Measurements from ENCODE around the gene HOXD3. TPM values are rescaled to one million over a fixed set of nuclear protein-coding genes. Genes with fewer than 3 reads are reported as not detected.
A peak's percentile ranks its signal among the peaks of the same experiment; 100 is the strongest.

The HOXD3 gene
- total and polyA plus RNA-seq, 2 of the 8 experiments (the other 6 are each of a cell fraction or from before 2014, with no cell fraction given), result not detected

GRCh38 chr2:176163672-176164056, 6.6 kb downstream of the HOXD3 start:
- H2BK15ac ChIP-seq (ENCODE audit: low read length), result no peak overlapping the region
- no peak overlapping the region for H3K18ac ChIP-seq (ENCODE audit: extremely low read depth, low read length)
- no peak overlapping the region for H2BK12ac ChIP-seq (ENCODE audit: low read depth, low read length)
- no peak overlapping the region for H4K91ac ChIP-seq (replicated peaks; ENCODE audit: insufficient read length, low read length)
- H2BK120ac ChIP-seq (replicated peaks; ENCODE audit: low read depth, low read length), result no peak overlapping the region
- no peak for TF ChIP-seq ATF3 (IDR thresholded peaks at IDR 0.05; ENCODE audit: insufficient read depth, low read depth, low read length)
- TF ChIP-seq NANOG (IDR thresholded peaks at IDR 0.05; ENCODE audit: insufficient read depth, low read depth, low read length, poor library complexity, severe bottlenecking), result no peak
- no peak for TF ChIP-seq SRF (IDR thresholded peaks at IDR 0.05; ENCODE audit: low read depth, low read length)
- no peak for TF ChIP-seq CHD1 (IDR thresholded peaks at IDR 0.05; ENCODE audit: low read depth, low read length)
- no peak for TF ChIP-seq CTCF (IDR thresholded peaks at IDR 0.05; ENCODE audit: control extremely low read depth in 1 of 3, insufficient read depth in 1 of 3, low read depth in 1 of 3, low read length in 3 of 3)
- TF ChIP-seq RNF2 (IDR thresholded peaks at IDR 0.05; ENCODE audit: borderline replicate concordance, low read depth, low read length, missing control alignments, poor library complexity, severe bottlenecking), result peak; percentile 56
- no peak for TF ChIP-seq EZH2 (IDR thresholded peaks at IDR 0.05; ENCODE audit: low read depth, low read length, severe bottlenecking)
- TF ChIP-seq GABPA (IDR thresholded peaks at IDR 0.05; ENCODE audit: borderline replicate concordance, insufficient read depth, low read length), result no peak
- TF ChIP-seq POLR2AphosphoS5 (IDR thresholded peaks at IDR 0.05; ENCODE audit: low read depth, low read length), result no peak
- H3K23me2 ChIP-seq (ENCODE audit: low read depth, low read length), result 0 out of 2 replicates have a peak, but pooled peaks cover 2% of the 10 kb centered on the region
- DNase-seq (ENCODE audit: low read depth in 1 of 2, low spot score in 2 of 2) (no peak), FAIRE-seq (no peak)
- ChIA-PET CTCF (ENCODE audit: partially characterized antibody) (interaction anchor here (0.6 to 3.6 kb wide), 2 partner anchors 24 to 283 kb away, joined by 3 to 25 read pairs; no protein-coding TSS in a partner anchor), POLR2A (ENCODE audit: partially characterized antibody) (interaction anchor here (1.5 kb wide), 1 partner anchor 49 kb away, joined by 4 read pairs; no protein-coding TSS in a partner anchor)
- no peak overlapping the region; a peak in 2 of 4 replicates for H3K4me2 ChIP-seq (ENCODE audit: insufficient read depth in 1 of 2, low read depth in 2 of 2, low read length in 2 of 2)
- no peak overlapping the region for H3K9ac ChIP-seq (replicated peaks in 1 of 4; ENCODE audit: extremely low read depth in 1 of 4, low read depth in 3 of 4, low read length in 3 of 4)
- H4K5ac ChIP-seq (ENCODE audit: insufficient read length, low read depth, low read length), result no peak overlapping the region
- H3K4ac ChIP-seq (replicated peaks; ENCODE audit: insufficient read length, low read depth, low read length), result no peak overlapping the region
- no peak overlapping the region for H3K56ac ChIP-seq (replicated peaks; ENCODE audit: insufficient read length, low read depth, low read length)
- H3K23ac ChIP-seq (ENCODE audit: insufficient read length), result no peak overlapping the region
- H3K4me1 ChIP-seq (replicated peaks in 1 of 4; ENCODE audit: control insufficient read depth in 3 of 4, insufficient read depth in 4 of 4, low read length in 3 of 4), result peaks cover 0 to 12% (median 6%) of the 10 kb centered on the region in 4 experiments; a peak in 5 of 7 replicates
- peaks cover 33 to 35% of the 10 kb centered on the region in 2 experiments for H4K20me1 ChIP-seq (replicated peaks in 1 of 2; ENCODE audit: control insufficient read depth in 1 of 2, insufficient read depth in 2 of 2, low read length in 2 of 2)
- H3K27me3 ChIP-seq (replicated peaks in 1 of 4; ENCODE audit: control insufficient read depth in 3 of 4, extremely low read depth in 1 of 4, insufficient read depth in 3 of 4, low read length in 3 of 4), result peaks cover 97 to 100% (median 100%) of the 10 kb centered on the region in 4 experiments
- H2AK5ac ChIP-seq (ENCODE audit: low read depth, low read length), result no peak overlapping the region
- H2AFZ ChIP-seq (ENCODE audit: low read length), result no peak overlapping the region
- H2BK5ac ChIP-seq (ENCODE audit: low read depth, low read length), result no peak overlapping the region
- no peaks in the 10 kb centered on the region for H3K79me2 ChIP-seq (ENCODE audit: control insufficient read depth in 1 of 2, insufficient read depth in 2 of 2, low read length in 2 of 2)
- no peak overlapping the region for H3K14ac ChIP-seq (ENCODE audit: insufficient read length)
- no peaks in the 10 kb centered on the region for H3K79me1 ChIP-seq (ENCODE audit: low read depth, low read length)
- H2BK20ac ChIP-seq (ENCODE audit: low read length), result no peak overlapping the region
- H4K8ac ChIP-seq (ENCODE audit: extremely low read depth, insufficient read depth, low read length), result no peak overlapping the region
- 6% methylated on average over 10 of the region's 12 CpGs; no CpG with 5 or more reads in 1 of the 2 experiments for WGBS, 2 experiments (ENCODE audit: extremely low coverage in 1 of 2, insufficient coverage in 1 of 2, insufficient read length in 1 of 2, insufficient replicate concordance in 2 of 2, low coverage in 1 of 2, low lambda C conversion rate in 2 of 2, missing lambda C conversion rate in 1 of 2)
- H3K4me3 ChIP-seq (ENCODE audit: extremely low read depth in 1 of 4, insufficient read depth in 2 of 4, low read depth in 3 of 4, low read length in 4 of 4), result no peak overlapping the region
- no peaks in the 10 kb centered on the region for H3K9me3 ChIP-seq (ENCODE audit: insufficient read depth in 2 of 2, low read depth in 1 of 2, low read length in 1 of 2)
- no peak overlapping the region for H3K27ac ChIP-seq (ENCODE audit: low read depth, low read length)
- H3K36me3 ChIP-seq (ENCODE audit: control insufficient read depth in 2 of 4, insufficient read depth in 4 of 4, low read length in 3 of 4), result peaks cover 0 to 5% (median 0%) of the 10 kb centered on the region in 4 experiments; a peak in 1 of 8 replicates
